HFFc6 (cell line): ENCODE data around the gene ADD3. TPM values are rescaled to one million over a fixed set of nuclear protein-coding genes. Genes with fewer than 3 reads are reported as not detected.
A peak's percentile ranks its signal among the peaks of the same experiment; 100 is the strongest.

ENCODE experiments used
- DNase-seq: peaks from one replicate; pipeline ENCODE4 v3.0.0-alpha.2; 2018
- H3K27ac Mint-ChIP-seq: 2 replicates; pipeline ENCODE4 v1.8.0; 2020; ENCODE audit warnings: mild to moderate bottlenecking, mixed read lengths
- H3K27me3 Mint-ChIP-seq: 2 replicates; pipeline ENCODE4 v1.8.0; 2021; ENCODE audit warnings: mild to moderate bottlenecking, moderate library complexity, mixed read lengths; ENCODE audit not compliant: insufficient read depth
- H3K36me3 Mint-ChIP-seq: 2 replicates; pipeline ENCODE4 v1.8.0; 2021; ENCODE audit warnings: low read depth, mixed read lengths
- H3K4me1 Mint-ChIP-seq: 2 replicates; pipeline ENCODE4 v1.8.0; 2020; ENCODE audit warnings: low read depth, mixed read lengths
- H3K4me3 Mint-ChIP-seq: 2 replicates; pipeline ENCODE4 v1.8.0; 2020; ENCODE audit warnings: mild to moderate bottlenecking, moderate library complexity, mixed read lengths
- H3K9me3 Mint-ChIP-seq: 2 replicates; pipeline ENCODE4 v1.8.0; 2020; ENCODE audit warnings: mild to moderate bottlenecking, mixed read lengths
- total RNA-seq, 6 experiments: library from RNA; stranded (reverse); fragmentation: NEBNext Ultra II Directional; extraction: Animal tissue kit (Norgen Biotek cat#: 25700); gene quantifications; 2 replicates in 1 of 6; 3 replicates in 5 of 6; pipeline ENCODE4 v1.2.3, GENCODE V29; 2021
- TF ChIP-seq, protein P1 (sequence below): fragments of 200-600 bp; sonication (generic); IDR thresholded peaks from 2 replicates; pipeline ENCODE4 v1.5.0; 2021; ENCODE audit warnings: antibody characterized with exemption, mild to moderate bottlenecking

The ADD3 gene
- total RNA-seq, 6 experiments from 2014 or later, result 46.4 to 57.4 (median 51.5) TPM

DNA sequence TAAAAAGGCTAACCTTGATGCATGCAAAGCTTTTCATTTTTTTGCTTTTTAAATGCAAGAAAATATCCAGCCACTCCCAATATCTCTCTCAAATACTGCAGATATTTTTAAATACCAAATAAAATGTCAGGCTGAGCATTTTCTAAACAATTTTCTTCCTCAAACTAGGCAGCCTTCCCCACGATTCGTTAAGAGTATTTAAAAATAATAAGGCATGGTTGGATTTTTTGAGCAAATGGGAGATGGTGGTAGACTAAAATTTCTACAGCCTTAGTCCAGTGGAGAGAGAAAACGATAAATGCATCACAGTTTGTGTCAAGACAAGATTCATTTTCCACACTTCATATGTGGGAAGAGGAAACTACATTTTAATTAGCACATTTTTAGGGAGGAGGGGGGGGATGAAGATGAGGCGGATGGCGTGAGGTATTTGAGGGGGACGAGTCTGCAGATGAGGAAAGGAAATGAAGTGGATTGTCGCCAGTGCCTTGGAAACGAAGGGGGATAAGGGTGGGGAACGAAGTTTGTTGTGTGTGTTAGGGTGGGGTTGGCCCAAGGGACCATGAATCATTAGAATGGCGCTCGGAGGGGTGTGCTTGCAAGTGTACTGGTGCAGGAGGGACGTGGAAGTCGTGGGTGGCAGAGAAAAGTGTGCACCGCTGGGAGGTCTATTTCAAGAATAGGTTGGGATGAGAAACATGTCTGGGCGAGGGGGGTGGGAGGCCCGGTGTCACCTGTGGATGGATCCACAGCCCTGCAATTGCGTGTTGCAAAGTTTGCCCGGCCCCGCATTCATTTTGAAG is 1.2 kb upstream of the ADD3 start:
- no peaks in the 10 kb centered on the region for H3K27me3 Mint-ChIP-seq
- H3K4me3 Mint-ChIP-seq, result no peak overlapping the region
- no peak overlapping the region for H3K27ac Mint-ChIP-seq
- TF ChIP-seq, protein P1, sequence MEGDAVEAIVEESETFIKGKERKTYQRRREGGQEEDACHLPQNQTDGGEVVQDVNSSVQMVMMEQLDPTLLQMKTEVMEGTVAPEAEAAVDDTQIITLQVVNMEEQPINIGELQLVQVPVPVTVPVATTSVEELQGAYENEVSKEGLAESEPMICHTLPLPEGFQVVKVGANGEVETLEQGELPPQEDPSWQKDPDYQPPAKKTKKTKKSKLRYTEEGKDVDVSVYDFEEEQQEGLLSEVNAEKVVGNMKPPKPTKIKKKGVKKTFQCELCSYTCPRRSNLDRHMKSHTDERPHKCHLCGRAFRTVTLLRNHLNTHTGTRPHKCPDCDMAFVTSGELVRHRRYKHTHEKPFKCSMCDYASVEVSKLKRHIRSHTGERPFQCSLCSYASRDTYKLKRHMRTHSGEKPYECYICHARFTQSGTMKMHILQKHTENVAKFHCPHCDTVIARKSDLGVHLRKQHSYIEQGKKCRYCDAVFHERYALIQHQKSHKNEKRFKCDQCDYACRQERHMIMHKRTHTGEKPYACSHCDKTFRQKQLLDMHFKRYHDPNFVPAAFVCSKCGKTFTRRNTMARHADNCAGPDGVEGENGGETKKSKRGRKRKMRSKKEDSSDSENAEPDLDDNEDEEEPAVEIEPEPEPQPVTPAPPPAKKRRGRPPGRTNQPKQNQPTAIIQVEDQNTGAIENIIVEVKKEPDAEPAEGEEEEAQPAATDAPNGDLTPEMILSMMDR, result no peak
- peak; percentile 62 for DNase-seq
- H3K9me3 Mint-ChIP-seq, result no peaks in the 10 kb centered on the region
- peaks cover 41% of the 10 kb centered on the region for H3K4me1 Mint-ChIP-seq
- no peaks in the 10 kb centered on the region for H3K36me3 Mint-ChIP-seq

DNA sequence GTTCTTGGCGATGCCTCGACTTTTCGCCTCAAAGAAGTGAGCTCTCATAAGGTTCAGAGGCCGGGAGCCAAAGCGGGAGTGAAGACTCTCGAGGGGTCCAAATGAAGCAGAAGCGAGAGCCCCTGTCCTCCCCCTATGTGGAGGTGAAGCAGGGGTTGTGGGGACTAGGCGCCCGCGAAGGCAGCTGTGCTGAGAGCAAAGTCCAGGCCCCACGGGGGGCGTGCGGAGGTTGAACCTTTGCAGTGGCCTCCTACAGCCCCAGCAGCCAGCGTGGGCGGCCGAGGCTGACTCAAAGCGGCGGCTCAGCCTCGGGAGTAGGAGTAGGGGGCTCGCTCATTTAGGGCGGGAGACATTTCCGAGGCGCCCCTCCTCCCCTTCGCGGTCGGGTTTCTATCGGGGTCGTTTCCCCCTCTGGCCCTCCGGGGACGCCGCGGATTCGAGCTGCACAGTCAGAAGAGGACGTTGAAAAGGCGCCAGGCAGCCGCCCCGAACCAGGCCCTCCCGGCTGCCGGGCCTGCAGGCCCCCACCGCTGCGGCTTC is 553 bp upstream of the ADD3 start:
- H3K27ac Mint-ChIP-seq, result no peak overlapping the region
- H3K36me3 Mint-ChIP-seq, result no peaks in the 10 kb centered on the region
- H3K27me3 Mint-ChIP-seq, result no peaks in the 10 kb centered on the region
- H3K4me3 Mint-ChIP-seq, result no peak overlapping the region
- DNase-seq, result no peak
- H3K4me1 Mint-ChIP-seq, result peaks cover 47% of the 10 kb centered on the region
- no peaks in the 10 kb centered on the region for H3K9me3 Mint-ChIP-seq
- TF ChIP-seq, protein P1, result no peak

DNA sequence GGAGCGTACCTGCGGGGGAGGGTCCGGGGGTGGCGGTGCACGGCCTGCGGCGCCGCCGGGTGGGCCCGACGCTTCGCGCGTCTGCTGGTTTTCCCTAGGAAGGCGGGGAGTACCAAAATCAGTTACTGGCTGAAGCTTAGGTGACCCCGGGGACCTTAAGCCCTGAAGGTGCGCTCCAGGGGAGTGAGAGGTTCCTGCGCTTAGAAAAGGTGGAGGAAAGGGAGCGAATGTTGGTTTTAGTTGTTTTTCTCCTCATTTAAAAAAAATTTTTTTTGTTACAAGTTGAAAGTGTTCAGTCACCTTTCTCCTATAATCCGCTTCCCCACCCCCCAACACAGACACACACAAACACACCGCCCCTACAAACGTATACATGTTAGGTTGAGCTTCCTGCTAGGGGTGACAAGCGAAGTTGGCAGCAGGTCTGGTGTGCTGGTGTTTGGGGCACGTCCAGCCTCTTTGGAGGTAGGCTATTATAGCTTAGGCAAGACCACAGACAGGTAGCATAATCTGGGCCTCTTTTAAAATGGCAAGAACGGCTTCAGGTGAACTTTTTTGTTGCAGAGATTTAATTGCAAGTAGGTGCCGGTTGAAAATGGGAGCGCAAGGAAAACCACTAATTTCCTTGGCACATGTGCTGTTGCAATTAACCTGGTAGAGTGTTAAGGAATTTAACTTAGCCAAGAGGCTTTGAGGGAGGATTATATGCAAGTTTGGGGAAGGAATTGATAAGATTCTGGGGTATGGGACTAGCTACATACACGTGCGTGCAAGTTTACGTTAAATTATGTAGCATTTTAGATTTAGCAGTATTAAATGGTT is 945 bp downstream of the ADD3 start:
- no peaks in the 10 kb centered on the region for H3K27me3 Mint-ChIP-seq
- DNase-seq, result no peak
- peak overlapping the region; percentile 49; the same call in 1 of the 2 replicates for H3K27ac Mint-ChIP-seq
- no peak overlapping the region; the same call in 1 of the 2 replicates for H3K4me3 Mint-ChIP-seq
- peaks cover 45% of the 10 kb centered on the region for H3K4me1 Mint-ChIP-seq
- TF ChIP-seq, protein P1, result no peak
- H3K36me3 Mint-ChIP-seq, result no peaks in the 10 kb centered on the region
- H3K9me3 Mint-ChIP-seq, result no peaks in the 10 kb centered on the region

DNA sequence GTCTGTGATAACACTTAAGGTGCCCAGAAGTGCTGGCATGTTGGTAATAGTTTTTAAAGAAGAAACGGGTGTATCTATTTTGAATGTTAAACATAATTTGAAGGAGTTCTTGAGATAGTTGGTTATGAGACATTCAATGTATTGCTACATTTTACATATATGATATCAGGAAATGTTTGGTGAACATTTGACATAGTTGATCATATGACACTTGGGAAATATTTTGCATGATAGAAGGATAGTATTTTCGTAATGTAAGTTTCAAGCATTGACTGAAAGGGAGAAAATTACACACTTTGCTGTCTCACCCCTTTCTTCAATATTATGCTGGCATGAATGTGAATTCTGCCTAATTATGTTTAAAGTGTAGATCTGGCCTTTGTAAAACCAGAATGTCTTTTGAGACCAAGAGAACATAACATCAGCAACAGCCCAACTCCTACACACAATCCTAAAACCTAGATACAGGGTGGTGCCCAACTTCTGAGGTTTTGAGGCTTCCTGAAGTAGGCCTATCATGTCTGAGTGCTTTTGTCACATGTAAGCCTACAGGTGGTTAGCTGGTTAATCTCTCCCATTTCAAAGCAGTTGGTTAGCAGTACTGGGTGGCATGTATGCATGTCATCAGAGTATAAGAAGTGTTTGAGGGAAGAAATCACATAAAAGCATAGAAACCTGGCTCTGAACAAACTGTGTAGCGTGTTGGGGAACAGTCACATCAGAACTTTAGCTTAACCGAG is 2.1 kb downstream of the ADD3 start:
- Mint-ChIP-seq H3K36me3 (no peaks in the 10 kb centered on the region), H3K9me3 (no peaks in the 10 kb centered on the region), H3K27me3 (no peaks in the 10 kb centered on the region), H3K4me3 (no peak overlapping the region; the same call in 1 of the 2 replicates), H3K27ac (no peak overlapping the region), H3K4me1 (peaks cover 48% of the 10 kb centered on the region)
- TF ChIP-seq, protein P1, result no peak
- DNase-seq, result no peak
